ENCODE results near the gene P2RX6. TPM values are rescaled to one million over a fixed set of nuclear protein-coding genes. Genes with fewer than 3 reads are reported as not detected.
"Not testable (repeated sequence)": the region's sequence is repeated elsewhere in the genome, so short reads cannot be mapped to it uniquely, and the experiment has no call there.

P2RX6 gene
- total RNA-seq, 1 donor from 2014 or later = not detected

DNA sequence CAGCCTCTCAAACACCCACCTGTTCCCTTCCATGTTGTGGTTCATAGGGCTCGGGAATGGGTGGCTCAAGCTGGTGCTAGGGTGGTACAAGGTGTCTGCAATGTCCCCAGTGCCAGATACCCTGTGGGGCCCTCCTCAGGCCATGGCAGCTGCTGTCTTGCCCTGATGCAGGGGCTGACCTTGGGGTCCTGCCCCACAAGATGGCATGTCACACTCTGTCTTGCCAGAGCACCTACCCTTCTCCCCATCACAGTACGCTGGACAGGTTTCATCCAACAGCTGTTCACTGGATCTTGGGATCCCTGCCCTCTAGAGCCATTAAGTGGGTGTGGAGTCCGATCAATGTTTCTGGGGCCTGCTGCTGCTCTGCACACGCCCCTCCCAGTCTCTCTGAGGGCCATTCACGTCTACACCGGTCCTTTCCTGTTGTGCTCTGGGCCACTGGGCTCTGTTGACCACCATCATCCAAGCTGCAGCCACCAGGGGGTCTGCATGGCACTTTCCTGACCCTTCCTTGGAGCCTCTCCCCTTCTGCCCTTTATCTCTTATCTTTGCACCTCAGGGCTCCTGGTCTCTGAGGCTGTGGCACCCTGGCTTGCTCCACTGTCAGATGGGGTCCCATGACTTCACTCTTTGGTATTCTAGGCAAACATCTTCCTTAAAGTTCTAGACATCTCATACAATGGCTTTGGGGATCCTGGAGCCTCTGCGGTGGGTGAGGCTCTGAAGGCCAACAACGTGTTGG, 37.9 kb downstream of the P2RX6 start:
- no peak for DNase-seq (ENCODE audit: low read depth in 2 of 2)

DNA sequence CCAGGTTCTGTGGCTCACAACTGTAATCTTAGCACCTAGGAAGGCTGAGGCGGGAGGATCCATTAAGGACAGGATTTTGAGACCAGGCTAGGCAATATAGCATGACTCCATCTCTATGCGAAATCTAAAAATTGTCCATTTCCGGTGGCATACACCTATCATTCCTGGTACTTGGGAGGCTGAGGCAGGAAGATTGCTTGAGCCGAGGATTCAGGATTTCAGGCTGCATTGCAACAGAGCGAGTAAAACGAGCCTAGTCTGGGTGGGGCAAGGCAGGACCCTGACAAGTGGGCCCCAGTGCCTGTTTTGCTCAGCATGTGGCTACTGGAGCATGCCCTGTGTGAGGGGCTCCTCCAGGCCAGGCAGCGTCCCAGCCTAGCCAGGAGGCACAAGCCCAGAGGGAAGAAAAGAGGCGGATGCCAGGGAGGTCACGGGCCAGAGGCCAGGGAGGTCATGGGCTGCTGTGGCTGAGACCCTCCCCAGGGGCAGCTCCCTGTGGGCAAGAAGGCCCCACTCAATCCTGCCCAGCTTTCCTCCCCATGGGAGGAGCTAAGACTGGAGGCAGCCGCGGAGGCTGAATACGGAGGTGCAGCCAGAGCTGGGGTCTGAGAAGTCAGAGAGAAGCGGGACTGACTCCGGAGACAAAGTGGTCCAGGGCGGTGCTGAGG, 39.2 kb downstream of the P2RX6 start:
- DNase-seq (ENCODE audit: low read depth in 2 of 2) = no peak

DNA sequence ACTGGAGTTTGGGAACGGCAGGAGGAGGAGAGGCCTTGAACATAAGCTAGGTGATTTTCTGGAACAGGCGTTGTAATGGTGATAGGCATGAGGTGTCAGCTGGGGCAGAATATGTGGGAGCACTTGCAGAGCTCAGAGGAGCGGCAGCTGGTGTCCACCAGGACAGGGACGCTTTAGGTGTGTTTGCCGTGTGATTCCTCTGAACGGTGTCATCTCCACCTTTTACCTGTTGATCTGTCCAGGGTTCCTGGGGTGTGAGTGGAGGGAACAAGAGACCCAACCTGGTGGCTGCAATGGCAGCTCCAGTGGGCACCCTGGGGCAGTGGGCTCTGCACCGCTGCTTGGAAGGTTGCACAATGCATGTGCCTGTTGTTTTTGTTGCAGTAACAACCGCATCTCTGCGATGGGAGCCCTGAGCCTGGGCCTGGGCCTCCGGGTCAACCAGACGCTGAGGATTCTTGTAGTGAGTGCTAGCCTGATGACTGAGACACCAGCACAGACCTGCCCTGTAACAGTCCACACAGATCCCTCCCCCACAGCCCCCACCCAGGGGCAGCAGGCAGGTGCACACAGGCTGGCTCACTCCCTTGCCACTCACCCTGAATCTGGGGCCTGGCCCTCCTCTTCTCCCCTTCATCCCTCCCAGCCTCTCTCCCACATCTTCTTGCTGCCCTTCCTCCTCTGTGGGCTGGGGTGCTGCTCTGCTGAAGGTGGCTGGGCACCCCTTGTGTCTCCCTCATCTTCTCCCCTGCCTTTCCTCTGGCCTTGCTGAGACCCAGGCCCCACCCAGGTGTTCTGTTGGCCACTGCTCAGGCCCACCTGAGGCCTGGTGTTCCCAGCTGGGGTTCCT, 40.0 kb downstream of the P2RX6 start:
- DNase-seq (ENCODE audit: low read depth in 2 of 2) = no peak

DNA sequence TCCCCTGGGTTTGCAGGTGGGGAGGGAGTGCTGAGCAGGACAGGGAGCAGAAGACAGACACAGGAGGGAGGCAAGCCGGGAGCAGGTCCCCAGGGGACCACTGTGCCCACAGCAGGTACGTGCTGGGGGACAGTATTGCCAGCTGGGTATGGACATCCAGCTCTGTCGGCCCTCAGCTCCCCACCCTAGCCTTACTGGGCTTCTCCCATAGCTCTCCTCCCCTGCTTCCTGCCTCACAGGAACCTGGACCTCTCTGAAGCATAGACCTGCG, 40.5 kb downstream of the P2RX6 start:
- DNase-seq (ENCODE audit: low read depth in 2 of 2) = no peak

DNA sequence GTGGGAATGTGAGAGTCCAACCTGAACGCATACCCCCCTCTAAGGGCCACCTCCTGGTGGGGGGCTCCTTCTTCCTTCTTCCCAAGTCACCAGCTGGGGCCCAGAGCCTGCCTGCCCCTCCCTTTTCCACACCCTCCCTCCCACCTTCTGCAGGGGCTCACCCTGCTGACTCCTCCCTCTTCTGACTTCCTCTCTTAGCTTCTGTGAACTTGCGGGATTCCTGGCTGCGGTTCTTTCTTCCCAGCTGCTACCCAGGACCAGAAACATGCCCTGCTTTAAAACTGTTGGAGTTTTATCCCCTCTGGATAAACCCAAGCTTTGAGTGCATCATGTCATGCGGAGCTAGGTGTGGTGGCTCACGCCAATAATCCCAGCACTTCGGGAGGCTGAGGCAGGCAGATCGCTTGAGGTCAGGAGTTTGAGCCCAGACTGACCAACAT, 40.9 kb downstream of the P2RX6 start:
- DNase-seq (ENCODE audit: low read depth in 2 of 2) = no peak

DNA sequence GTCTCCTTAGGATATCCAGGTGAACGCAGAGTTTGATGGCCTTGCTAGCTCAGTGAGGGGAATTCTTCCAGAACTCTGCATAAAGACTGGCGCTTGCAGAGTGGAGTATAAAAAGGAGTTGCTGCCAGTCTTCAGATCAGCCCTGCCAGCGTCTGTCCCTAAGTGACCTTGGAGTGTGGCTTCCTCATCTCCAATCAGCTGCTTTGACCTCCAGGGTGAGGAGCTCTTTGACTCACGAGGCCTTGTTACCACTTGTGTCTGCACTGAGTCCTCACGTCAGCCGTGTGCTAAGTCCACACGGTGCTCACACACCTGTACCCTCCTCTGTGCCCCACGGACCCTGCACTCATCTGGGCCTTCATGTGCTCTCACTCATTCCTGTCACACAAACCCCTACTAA, 45.4 kb downstream of the P2RX6 start:
- DNase-seq (ENCODE audit: low read depth in 2 of 2) = not testable (repeated sequence)

DNA sequence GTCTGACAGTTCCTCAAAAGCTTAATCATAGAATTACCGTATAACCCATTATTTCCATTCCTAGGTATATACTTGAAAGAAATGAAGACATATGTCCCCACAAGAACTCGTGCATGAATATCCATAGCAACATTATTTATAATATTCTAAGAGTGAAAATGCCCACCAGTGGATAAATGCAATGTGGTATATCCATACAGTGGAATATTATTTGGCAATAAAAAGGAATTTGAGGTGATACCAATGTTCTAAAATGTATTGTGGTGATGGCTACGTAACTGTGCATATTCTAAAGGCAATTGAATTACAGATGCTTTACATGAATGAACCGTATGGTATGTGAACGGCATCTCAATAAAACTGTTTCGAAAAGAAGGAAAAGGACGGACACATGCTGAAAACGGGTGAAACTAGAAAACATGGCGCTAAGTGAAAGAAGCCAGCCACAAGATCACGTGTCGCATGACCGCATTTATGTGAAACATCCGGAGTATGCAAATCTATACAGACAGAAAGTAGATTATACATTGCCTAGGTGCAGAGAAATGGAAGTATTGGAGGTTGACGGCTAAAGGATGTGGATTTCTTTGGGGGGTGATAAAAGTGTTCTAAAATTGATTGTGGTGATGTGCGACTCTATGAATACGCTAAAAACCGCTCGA, 46.8 kb downstream of the P2RX6 start:
- DNase-seq (ENCODE audit: low read depth in 2 of 2) = not testable (repeated sequence)

DNA sequence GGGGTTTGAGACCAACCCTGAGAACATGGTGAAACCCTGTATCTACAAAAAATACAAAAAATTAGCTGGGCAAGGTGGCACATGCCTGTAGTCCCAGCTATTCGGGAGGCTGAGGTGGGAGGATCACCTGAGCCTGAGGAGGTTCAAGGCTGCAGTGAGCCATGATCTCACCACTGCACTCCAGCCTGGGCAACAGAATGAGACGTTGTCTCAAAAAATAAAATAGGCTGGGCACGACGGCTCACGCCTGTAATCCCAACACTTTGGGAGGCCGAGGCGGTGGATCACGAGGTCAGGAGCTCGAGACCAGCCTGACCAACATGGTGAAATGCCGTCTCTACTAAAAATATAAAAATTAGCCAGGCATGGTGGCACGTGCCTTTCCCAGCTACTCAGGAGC, 49.5 kb downstream of the P2RX6 start:
- DNase-seq (ENCODE audit: low read depth in 2 of 2) = not testable (repeated sequence)

DNA sequence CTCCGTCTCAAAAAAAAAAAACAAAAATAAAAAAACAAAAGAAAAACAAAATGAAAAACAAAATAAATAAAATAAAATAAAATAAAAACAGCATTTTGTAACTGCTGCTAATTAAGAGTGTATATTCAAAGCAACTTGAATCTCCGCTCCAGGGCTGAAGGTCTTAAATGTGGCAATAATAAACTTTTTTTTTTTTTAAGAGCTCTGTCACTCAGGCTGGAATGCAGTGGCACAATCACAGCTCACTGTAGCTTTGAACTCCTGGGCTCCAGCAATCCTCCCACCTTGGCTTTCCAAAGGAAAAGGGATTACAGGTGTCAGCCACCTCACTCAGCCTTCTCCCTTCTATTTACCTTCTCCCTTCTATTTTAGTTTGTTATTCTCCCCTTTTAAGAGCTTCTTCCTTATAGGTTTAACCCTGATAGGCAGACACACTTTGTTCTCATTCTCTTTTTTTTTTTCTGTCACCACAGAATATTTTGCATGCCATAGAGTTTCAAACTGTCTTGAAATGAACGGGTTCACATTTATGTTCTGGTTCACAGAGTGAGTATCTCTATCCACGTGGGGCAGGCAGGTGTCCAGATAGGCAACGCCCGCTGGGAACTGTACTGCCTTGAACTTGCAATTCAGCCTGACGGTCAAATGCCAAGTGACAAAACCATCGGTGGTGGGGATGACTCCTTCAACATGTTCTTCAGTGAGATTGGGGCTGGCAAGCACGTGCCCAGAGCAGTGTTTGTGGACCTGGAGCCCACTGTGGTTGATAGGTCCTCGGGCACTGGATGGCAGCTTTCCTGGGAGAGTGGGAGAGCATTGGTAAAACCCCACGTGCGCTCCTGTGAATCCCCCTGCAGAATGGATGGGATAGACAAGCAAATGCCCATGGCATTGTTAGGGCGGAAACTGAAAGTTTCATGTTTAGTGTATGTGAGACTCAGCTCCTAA, 50.2 kb downstream of the P2RX6 start:
- no peak for DNase-seq (ENCODE audit: low read depth in 2 of 2)

DNA sequence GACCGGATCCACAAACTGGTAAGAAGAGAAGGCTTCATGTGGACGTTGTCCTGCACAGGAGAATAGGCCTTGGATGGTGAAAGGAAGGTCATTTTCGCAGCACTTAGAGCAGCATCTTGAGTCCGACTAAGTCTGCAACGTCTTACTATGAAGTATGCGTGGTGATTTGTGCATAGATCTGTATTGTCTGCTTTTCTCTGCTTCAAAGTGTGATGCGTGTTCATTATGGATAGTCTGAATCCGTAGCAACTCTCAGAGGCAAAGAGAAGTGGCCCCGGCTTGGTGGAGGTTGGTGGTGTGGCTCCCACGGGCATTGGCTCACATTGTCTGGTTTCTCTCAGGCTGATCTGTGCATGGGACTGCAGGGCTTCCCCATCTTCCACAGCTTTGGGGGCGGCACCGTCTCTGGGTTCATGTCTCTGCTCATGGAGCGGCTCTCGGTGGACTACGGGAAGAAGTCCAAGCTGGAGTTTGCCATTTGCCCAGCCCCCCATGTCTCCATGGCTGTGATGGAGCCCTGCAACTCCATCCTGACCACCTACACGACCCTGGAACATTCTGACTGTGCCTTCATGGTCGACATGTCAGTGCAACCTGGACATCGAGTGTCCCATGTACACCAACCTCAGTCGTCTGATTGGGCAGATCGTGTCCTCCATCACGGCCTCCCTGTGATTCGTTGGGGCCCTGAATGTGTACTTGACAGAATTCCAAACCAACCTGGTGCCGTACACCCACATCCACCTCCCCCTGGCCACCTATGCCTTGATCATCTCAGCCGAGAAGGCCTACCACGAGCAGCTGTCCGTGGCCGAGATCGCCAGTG, 52.3 kb downstream of the P2RX6 start:
- no peak for DNase-seq (ENCODE audit: low read depth in 2 of 2)

DNA sequence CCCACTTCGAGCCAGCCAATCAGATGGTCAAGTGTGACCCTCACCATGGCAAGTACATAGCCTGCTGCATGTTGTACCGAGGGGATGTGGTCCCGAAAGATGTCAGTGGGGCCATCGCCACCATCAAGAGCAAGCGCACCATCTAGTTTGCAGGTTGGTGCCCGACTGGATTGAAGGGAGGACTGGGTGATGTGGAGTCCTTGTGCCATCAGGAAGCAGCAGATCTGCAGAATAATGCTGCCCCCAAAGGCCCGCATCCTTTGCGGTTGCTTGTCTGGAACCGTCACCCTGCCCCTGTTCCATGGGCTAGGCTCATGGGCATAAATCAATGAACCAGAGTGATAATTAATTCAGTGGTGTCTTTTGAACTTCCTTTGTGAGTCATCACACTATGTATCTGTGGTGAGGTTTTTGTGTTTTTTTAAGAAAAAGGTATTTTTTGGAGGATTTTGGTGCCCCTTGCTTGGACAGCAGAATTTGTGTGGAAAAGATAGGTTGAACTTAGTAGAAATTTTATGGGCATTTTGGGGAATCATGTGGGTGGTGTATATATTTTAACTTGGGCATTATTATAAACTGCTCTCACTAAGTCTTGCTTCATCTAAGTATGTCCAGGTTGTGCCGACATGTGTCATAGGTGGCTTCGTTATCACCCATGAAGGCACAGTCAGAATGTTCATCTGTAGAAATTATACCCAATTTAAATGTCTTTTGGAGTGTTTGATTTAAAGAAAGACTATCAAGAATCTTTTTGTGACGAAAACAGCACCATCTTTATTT, 53.1 kb downstream of the P2RX6 start:
- no peak for DNase-seq (ENCODE audit: low read depth in 2 of 2)

DNA sequence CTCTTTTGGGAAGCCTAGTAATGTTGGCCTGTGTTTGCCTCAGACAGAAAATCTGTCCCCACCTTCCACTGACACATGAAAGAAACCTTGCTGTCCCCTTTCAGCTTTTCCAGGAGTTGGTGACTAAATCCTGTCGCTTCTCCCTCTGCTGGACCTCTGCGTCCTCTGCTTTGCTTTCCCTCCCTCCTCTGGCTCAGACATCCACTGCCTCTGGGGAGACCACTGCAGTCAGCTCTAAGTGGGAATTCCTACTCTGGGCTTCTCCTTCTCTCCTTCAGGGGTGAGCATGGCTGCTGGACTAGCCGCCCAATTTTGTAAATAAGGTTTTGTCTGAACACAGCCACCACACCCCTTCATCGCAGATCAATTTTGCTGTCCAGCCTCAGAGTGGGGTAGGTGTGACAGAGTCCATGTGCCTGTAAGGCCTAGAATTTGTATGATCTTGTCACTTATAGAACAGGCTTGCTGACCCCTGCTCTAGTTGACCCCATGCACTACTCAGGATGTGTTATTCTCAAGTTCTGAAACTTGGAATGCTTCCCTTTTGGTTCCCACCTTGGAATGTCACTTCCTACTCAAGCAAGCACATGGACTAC, 53.8 kb downstream of the P2RX6 start:
- DNase-seq (ENCODE audit: low read depth in 2 of 2) = no peak

DNA sequence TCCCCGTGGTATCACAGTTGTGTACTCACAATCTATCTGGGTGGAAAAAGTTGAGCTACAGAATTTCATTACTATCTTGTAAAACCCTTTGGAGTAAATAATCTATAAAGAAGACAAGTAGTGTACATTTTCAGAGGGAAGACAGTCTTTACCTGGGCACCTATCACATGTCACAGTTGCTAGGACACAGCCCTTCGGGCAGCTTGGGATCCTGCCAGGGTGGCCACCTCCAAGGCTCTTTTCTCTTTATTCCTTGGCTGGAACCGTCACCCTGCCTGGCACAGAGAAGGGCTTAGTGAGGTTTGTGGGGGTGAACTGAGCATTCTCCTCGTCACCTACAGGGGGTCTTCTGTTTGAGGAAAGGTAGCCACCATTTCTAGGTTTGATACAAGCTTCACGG, 54.4 kb downstream of the P2RX6 start:
- DNase-seq (ENCODE audit: low read depth in 2 of 2) = no peak

DNA sequence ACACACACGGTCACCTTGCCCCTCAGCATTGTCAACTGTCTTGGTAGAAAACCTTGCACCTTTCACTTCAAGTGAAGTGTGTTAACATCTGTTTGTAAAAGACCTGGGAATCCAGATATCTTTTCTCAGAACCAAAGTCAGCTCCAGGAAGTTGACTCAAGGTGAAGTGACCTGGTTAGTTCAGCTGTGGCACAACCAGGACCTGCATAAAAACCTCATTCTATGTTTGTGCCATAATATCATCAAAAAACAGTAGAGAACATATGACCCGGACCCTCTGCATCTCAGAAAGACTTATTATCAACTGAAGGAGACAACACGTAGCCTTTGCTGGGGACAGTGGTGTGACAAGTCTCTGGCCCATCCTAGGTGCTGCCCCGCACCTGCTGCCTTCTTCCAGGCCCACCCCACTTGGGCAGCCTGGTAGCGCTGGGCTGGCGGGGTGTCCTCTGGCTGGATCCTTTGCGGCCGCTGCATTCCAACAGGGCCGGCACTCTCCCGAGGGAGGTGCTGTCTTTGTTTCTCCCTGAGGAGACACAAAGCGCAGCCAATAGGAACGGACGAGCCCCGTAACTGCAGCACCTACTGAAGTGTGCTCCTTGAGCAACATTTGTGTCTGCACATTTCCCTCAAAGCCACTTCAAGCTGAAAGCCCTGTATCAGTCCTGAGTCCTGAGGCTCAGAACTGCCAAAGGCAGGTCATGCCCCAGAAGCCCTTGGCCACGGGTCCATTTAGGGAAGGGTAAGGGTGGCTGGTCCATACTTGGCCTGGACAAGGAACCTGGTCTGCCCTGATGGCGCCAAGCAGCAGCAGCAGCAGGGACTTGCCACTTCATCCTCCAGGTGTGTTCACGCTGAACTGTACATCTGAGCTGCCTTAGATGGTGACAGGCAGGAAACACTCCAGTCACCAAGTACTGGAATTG, 56.0 kb downstream of the P2RX6 start:
- no peak for DNase-seq (ENCODE audit: low read depth in 2 of 2)

DNA sequence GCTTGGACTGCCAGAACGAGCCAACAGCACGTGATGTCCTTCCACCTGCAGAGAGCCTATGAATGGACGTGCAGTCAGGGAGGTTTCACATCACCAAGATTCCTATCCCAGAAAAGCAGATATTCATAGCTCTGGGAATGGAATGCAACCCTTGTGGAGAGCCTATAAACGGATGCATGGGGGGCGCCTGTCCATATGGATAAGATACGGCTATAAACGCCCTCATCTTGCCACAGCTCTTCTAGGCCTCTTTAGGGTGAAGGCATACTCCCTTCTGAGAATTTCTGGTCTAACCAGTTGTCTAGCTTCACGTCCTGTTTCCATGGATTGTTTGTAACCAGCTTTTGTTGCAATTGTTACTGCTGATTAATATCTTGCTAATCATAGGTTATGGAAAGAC, 56.8 kb downstream of the P2RX6 start:
- DNase-seq (ENCODE audit: low read depth in 2 of 2) = not testable (repeated sequence)

DNA sequence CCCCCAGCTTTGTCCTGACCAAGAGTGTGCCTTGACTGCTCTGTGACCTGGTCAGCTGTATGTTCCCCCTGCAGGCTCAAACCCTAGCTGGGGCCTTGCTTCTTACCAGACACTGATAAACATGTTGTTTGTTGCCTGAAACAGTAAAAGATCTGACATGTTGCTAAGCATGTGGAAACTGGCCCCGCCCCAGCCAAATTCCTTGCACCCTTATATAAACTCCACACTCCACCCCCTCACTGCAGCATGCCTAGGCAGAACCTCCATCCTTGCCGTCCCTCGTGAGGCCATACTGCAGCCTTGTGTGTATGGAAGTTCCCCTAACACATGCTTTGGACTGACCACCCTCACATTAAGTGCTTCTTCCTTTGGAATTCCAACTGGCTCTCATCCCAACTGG, 58.1 kb downstream of the P2RX6 start:
- DNase-seq (ENCODE audit: low read depth in 2 of 2) = no peak

DNA sequence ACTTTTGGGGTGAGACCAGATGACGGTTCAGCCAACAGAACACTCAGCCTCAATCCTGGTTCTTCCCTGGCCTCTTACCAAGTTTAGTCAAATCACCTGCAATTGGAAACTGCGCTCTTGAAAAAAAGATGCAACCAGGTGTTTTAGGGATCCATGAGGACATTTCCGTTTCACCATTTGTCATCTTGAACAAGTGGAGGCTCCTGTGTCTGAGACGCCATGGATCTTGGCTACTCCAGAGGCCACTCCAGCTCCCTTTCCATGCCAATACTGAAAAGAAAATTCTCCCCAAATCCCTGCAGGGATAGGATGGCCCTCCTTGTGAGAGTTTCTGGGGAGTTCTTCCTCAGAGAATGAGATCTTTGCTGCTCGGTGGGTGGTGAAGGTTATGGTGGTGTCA, 58.5 kb downstream of the P2RX6 start:
- DNase-seq (ENCODE audit: low read depth in 2 of 2) = no peak
